ENCODE measurements around the gene TTC33.

DNA sequence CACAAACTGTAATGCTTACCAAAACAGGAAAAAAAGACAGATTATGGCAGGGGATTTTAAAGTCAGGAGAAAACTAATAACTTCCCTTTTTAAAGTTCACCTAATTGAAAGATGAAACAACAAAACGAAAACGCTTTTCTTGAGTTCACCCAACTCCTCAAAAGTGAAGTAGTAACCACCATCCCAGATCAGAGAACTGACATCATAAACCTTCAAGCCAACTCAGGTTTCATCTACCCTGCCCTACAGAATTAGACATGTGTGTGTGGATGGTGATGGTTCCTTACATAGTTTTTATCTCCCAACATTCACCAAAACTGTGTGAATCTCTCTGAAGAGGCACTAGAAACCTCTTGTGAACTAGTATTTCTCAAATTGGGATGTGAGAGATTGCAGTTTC lies 271.3 kb downstream of the TTC33 start:
- TF ChIP-seq EP300 (IDR thresholded peaks at IDR 0.05; ENCODE audit: borderline replicate concordance) (no peak), FOXM1 (IDR thresholded peaks at IDR 0.05; ENCODE audit: borderline replicate concordance, low read depth) (no peak), RAD21 (IDR thresholded peaks at IDR 0.05; ENCODE audit: low read depth) (no peak), EGR1 (IDR thresholded peaks at IDR 0.05) (no peak), TAF1 (IDR thresholded peaks at IDR 0.05; ENCODE audit: low read depth) (no peak), TCF12 (IDR thresholded peaks at IDR 0.05; ENCODE audit: low read depth) (no peak)
- TF ChIP-seq, protein P1, sequence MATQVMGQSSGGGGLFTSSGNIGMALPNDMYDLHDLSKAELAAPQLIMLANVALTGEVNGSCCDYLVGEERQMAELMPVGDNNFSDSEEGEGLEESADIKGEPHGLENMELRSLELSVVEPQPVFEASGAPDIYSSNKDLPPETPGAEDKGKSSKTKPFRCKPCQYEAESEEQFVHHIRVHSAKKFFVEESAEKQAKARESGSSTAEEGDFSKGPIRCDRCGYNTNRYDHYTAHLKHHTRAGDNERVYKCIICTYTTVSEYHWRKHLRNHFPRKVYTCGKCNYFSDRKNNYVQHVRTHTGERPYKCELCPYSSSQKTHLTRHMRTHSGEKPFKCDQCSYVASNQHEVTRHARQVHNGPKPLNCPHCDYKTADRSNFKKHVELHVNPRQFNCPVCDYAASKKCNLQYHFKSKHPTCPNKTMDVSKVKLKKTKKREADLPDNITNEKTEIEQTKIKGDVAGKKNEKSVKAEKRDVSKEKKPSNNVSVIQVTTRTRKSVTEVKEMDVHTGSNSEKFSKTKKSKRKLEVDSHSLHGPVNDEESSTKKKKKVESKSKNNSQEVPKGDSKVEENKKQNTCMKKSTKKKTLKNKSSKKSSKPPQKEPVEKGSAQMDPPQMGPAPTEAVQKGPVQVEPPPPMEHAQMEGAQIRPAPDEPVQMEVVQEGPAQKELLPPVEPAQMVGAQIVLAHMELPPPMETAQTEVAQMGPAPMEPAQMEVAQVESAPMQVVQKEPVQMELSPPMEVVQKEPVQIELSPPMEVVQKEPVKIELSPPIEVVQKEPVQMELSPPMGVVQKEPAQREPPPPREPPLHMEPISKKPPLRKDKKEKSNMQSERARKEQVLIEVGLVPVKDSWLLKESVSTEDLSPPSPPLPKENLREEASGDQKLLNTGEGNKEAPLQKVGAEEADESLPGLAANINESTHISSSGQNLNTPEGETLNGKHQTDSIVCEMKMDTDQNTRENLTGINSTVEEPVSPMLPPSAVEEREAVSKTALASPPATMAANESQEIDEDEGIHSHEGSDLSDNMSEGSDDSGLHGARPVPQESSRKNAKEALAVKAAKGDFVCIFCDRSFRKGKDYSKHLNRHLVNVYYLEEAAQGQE (IDR thresholded peaks at IDR 0.05; ENCODE audit: low read depth), result no peak
- TF ChIP-seq, protein P2, sequence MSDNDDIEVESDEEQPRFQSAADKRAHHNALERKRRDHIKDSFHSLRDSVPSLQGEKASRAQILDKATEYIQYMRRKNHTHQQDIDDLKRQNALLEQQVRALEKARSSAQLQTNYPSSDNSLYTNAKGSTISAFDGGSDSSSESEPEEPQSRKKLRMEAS (IDR thresholded peaks at IDR 0.05), result no peak
